Urinary bladder (tissue), 4 donors: Measurements from ENCODE around the gene FSTL4. TPM values are rescaled to one million over a fixed set of nuclear protein-coding genes. Genes with fewer than 3 reads are reported as not detected.

Experiments used
- DNase-seq: peaks from one replicate; pipeline ENCODE4 v3.0.0-alpha.2; 2015; ENCODE audit errors: extremely low spot score
- H3K27ac ChIP-seq: one replicate; pipeline ENCODE4 v1.5.1; 2013; ENCODE audit warnings: low read depth, mild to moderate bottlenecking, moderate library complexity
- H3K36me3 ChIP-seq: one replicate; pipeline ENCODE4 v1.6.1; 2013; ENCODE audit warnings: mild to moderate bottlenecking, moderate library complexity; ENCODE audit not compliant: insufficient read depth
- H3K4me1 ChIP-seq: one replicate; pipeline ENCODE4 v1.6.1; 2013; ENCODE audit warnings: mild to moderate bottlenecking, moderate library complexity; ENCODE audit not compliant: insufficient read depth
- H3K4me3 ChIP-seq: one replicate; pipeline ENCODE4 v1.5.1; 2013; ENCODE audit warnings: low read depth, low read length
- WGBS: extraction: QIAGEN DNeasy Blood & Tissue Kit; methylation state at CpG from one replicate; pipeline ENCODE4 v1.1.7; 2013; 5-methylcytosine and 5-hydroxymethylcytosine counted together
- polyA plus RNA-seq: library from polyadenylated mRNA; stranded (reverse); fragments of 200-250 nt; gene quantifications from one replicate; pipeline ENCODE4 v1.2.3, GENCODE V29; 2013
- total RNA-seq: library from RNA; depleted of rRNA; stranded (reverse); fragments of >200 nt; gene quantifications from one replicate; pipeline ENCODE4 v1.2.3, GENCODE V29; 2014
- donor health status: healthy with polysubstance abuse.
- donor health status: healthy.

Gene FSTL4
- total and polyA plus RNA-seq, 2 donors = 4.0 to 7.5 TPM

GRCh38 chr5:133637206-133637605 is 24.9 kb upstream of the FSTL4 start:
- Histone ChIP-seq H3K36me3 (no peaks in the 10 kb centered on the region), H3K27ac (no peak overlapping the region), H3K4me1 (no peaks in the 10 kb centered on the region), H3K4me3 (no peak overlapping the region)
- 54% methylated on average over 2 of the region's 2 CpGs for WGBS
- no peak for DNase-seq

DNA sequence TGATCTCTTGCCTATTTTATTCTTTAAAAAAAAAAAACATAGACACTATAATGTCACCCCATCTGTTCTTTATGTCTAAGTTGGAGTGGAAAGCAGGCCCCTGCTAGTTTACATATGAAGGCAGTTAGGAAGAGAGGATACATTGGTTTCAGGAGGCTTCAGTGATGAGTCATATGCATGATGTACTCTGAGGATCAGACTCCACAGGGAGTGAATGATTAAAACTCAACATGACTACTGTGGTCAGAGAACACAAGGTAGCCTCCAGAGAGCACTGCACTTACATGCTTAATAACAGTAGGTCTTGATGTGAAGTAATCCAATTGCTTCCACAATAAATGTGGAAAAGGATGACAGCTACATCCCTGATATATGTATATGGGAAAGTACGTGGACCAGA is 22.7 kb upstream of the FSTL4 start:
- 80% methylated on average over 1 of the region's 1 CpG for WGBS
- no peaks in the 10 kb centered on the region for H3K4me1 ChIP-seq
- H3K27ac ChIP-seq = no peak overlapping the region
- H3K4me3 ChIP-seq = no peak overlapping the region
- no peaks in the 10 kb centered on the region for H3K36me3 ChIP-seq
- DNase-seq = no peak

GRCh38 chr5:133627180-133627579 is 14.8 kb upstream of the FSTL4 start:
- Histone ChIP-seq H3K36me3 (no peaks in the 10 kb centered on the region), H3K27ac (no peak overlapping the region), H3K4me1 (no peaks in the 10 kb centered on the region), H3K4me3 (no peak overlapping the region)
- DNase-seq = no peak
- WGBS = 25% methylated on average over 1 of the region's 1 CpG

- Histone ChIP-seq H3K4me3 (no peak overlapping the region), H3K36me3 (no peaks in the 10 kb centered on the region), H3K27ac (no peak overlapping the region), H3K4me1 (no peaks in the 10 kb centered on the region)
- WGBS = 62% methylated on average over 3 of the region's 3 CpGs
- DNase-seq = no peak
Observed at GRCh38 chr5:133624316-133624715, 12.0 kb upstream of the FSTL4 start.

DNA sequence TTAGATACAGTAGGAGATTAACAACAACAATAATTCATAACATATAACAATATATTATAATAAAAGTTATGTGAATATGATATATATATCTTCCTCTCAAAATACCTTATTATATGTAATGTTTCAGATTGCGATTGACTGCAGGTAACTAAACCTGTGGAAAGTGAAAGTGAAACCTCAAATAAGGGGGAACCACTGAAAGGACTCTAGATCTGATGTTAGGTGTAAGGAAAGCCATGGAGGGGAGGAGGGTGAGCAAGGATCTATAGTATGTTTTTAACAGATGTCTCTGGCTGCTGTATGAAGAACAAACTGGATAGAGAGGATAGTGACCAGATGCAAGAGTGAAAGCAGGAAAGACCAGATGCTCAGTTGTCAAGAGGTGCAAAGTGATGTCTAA is 5.8 kb upstream of the FSTL4 start:
- Histone ChIP-seq H3K4me3 (no peak overlapping the region), H3K4me1 (no peaks in the 10 kb centered on the region), H3K36me3 (no peaks in the 10 kb centered on the region), H3K27ac (no peak overlapping the region)
- DNase-seq = no peak
- WGBS = 89% methylated on average over 1 of the region's 1 CpG

GRCh38 chr5:133613743-133614142 is 1.4 kb upstream of the FSTL4 start:
- Histone ChIP-seq H3K4me3 (no peak overlapping the region), H3K36me3 (no peaks in the 10 kb centered on the region), H3K27ac (no peak overlapping the region), H3K4me1 (peaks cover 4% of the 10 kb centered on the region)
- WGBS = 68% methylated on average over 2 of the region's 2 CpGs
- no peak for DNase-seq

- Histone ChIP-seq H3K27ac (no peak overlapping the region), H3K36me3 (no peaks in the 10 kb centered on the region), H3K4me1 (peaks cover 4% of the 10 kb centered on the region), H3K4me3 (no peak overlapping the region)
- no peak for DNase-seq
- WGBS = 73% methylated on average over 5 of the region's 5 CpGs
Observed at GRCh38 chr5:133613184-133613583, 843 bp upstream of the FSTL4 start.

GRCh38 chr5:133611357-133612248 is 738 bp downstream of the FSTL4 start:
- Histone ChIP-seq H3K4me3 (peak overlapping the region; percentile 55), H3K4me1 (peaks cover 4% of the 10 kb centered on the region), H3K36me3 (no peaks in the 10 kb centered on the region), H3K27ac (no peak overlapping the region)
- DNase-seq = no peak
- 1% methylated on average over 91 of the region's 91 CpGs for WGBS

GRCh38 chr5:133610489-133611356 is 1.6 kb downstream of the FSTL4 start:
- Histone ChIP-seq H3K4me1 (peaks cover 4% of the 10 kb centered on the region), H3K27ac (no peak overlapping the region), H3K4me3 (peak overlapping the region; percentile 55), H3K36me3 (no peaks in the 10 kb centered on the region)
- 7% methylated on average over 57 of the region's 57 CpGs for whole genome bisulfite sequencing
- peak; percentile 31 for DNase-seq

- no peaks in the 10 kb centered on the region for H3K36me3 ChIP-seq
Observed at GRCh38 chr5:133607451-133607850, 4.9 kb downstream of the FSTL4 start.

DNA sequence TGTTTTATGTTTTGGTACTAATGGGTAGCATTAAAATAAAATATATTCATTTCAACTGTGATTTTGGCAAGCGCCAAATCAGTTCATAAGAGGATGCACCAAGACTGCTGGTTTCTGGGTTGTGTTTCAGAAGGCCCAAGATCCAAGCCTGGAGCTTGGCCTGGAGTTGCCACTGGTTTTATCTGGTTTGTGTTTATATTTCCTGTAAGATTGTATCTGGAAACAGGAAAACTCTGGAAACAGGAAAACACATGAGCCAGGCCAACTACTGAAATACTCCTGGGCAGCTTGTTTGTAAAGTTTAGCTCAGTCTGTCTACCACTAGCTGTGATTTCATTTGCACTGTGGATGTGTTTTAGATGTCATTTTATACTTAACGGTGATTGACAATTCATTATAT is 5.5 kb downstream of the FSTL4 start:
- DNase-seq = no peak

More at GRCh38 chr5:133607451-133607850, 4.9 kb downstream of the FSTL4 start:
- Histone ChIP-seq H3K4me1 (peaks cover 4% of the 10 kb centered on the region), H3K27ac (no peak overlapping the region), H3K4me3 (no peak overlapping the region)
- no peak for DNase-seq
- 63% methylated on average over 6 of the region's 6 CpGs for WGBS

GRCh38 chr5:133605323-133605722 is 7.0 kb downstream of the FSTL4 start:
- Histone ChIP-seq H3K36me3 (no peaks in the 10 kb centered on the region), H3K4me1 (no peaks in the 10 kb centered on the region), H3K4me3 (no peak overlapping the region), H3K27ac (no peak overlapping the region)
- DNase-seq = no peak

More for the DNA sequence above, 5.5 kb downstream of the FSTL4 start:
- H3K4me1 ChIP-seq = peaks cover 2% of the 10 kb centered on the region
- no peaks in the 10 kb centered on the region for H3K36me3 ChIP-seq
- H3K27ac ChIP-seq = no peak overlapping the region
- H3K4me3 ChIP-seq = no peak overlapping the region
- 87% methylated on average over 2 of the region's 2 CpGs for WGBS

GRCh38 chr5:133603711-133604110 is 8.6 kb downstream of the FSTL4 start:
- Histone ChIP-seq H3K27ac (no peak overlapping the region), H3K4me3 (no peak overlapping the region), H3K4me1 (no peaks in the 10 kb centered on the region), H3K36me3 (no peaks in the 10 kb centered on the region)
- WGBS = 70% methylated on average over 6 of the region's 6 CpGs
- DNase-seq = no peak
